ENCODE results near the gene PKMYT1. TPM values are rescaled to one million over a fixed set of nuclear protein-coding genes. Genes with fewer than 3 reads are reported as not detected.

Gene PKMYT1
- total and polyA plus RNA-seq, 2 experiments from 2014 or later = 90.9 to 100 TPM

DNA sequence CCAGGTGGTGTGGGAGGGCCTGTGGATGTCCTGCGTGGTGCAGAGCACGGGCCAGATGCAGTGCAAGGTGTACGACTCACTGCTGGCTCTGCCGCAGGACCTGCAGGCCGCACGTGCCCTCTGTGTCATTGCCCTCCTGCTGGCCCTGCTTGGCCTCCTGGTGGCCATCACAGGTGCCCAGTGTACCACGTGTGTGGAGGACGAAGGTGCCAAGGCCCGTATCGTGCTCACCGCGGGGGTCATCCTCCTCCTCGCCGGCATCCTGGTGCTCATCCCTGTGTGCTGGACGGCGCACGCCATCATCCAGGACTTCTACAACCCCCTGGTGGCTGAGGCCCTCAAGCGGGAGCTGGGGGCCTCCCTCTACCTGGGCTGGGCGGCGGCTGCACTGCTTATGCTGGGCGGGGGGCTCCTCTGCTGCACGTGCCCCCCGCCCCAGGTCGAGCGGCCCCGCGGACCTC, 33.3 kb upstream of the PKMYT1 start:
- Histone ChIP-seq H3K4me1 (ENCODE audit: insufficient read depth) (peaks cover 74% of the 10 kb centered on the region), H3K36me3 (ENCODE audit: insufficient read depth) (no peaks in the 10 kb centered on the region), H3K9me2 (ENCODE audit: insufficient read depth) (no peaks in the 10 kb centered on the region), H3K79me2 (replicated peaks; ENCODE audit: insufficient read depth) (peaks cover 24% of the 10 kb centered on the region), H4K20me1 (replicated peaks; ENCODE audit: insufficient read depth) (peaks cover 25% of the 10 kb centered on the region), H3K27ac (ENCODE audit: low read depth) (no peak overlapping the region), H3F3A (replicated peaks; ENCODE audit: low read depth) (peaks cover 55% of the 10 kb centered on the region), H3K4me2 (peak overlapping the region; percentile 88), H2AFZ (no peak overlapping the region), H3K4me3 (peak overlapping the region; percentile 68; the same call in 1 of the 2 replicates), H3K27me3 (ENCODE audit: insufficient read depth) (peaks cover 11% of the 10 kb centered on the region)
- Mint-ChIP-seq H3K4me1 (peaks cover 61% of the 10 kb centered on the region), H3K36me3 (ENCODE audit: low read depth) (peaks cover 34% of the 10 kb centered on the region), H3K27me3 (ENCODE audit: insufficient read depth, low read depth, poor library complexity) (peaks cover 54% of the 10 kb centered on the region), H3K27ac (no peak overlapping the region), H3K4me3 (peak overlapping the region; percentile 75), H3K9me3 (peaks cover 7% of the 10 kb centered on the region; the same call in 2 of the 3 replicates)
- peak; percentile 10 for ATAC-seq
- DNase-seq (ENCODE audit: low spot score) = peak; percentile 65
- TF ChIP-seq, protein P1, sequence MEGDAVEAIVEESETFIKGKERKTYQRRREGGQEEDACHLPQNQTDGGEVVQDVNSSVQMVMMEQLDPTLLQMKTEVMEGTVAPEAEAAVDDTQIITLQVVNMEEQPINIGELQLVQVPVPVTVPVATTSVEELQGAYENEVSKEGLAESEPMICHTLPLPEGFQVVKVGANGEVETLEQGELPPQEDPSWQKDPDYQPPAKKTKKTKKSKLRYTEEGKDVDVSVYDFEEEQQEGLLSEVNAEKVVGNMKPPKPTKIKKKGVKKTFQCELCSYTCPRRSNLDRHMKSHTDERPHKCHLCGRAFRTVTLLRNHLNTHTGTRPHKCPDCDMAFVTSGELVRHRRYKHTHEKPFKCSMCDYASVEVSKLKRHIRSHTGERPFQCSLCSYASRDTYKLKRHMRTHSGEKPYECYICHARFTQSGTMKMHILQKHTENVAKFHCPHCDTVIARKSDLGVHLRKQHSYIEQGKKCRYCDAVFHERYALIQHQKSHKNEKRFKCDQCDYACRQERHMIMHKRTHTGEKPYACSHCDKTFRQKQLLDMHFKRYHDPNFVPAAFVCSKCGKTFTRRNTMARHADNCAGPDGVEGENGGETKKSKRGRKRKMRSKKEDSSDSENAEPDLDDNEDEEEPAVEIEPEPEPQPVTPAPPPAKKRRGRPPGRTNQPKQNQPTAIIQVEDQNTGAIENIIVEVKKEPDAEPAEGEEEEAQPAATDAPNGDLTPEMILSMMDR (conservative IDR thresholded peaks at IDR 0.05; ENCODE audit: low read depth in 2 of 2) = peak; percentile 35 to 46
- TF ChIP-seq ETS1 (IDR thresholded peaks at IDR 0.05) (no peak), POLR2AphosphoS5 (IDR thresholded peaks at IDR 0.05; ENCODE audit: low read depth) (no peak)

DNA sequence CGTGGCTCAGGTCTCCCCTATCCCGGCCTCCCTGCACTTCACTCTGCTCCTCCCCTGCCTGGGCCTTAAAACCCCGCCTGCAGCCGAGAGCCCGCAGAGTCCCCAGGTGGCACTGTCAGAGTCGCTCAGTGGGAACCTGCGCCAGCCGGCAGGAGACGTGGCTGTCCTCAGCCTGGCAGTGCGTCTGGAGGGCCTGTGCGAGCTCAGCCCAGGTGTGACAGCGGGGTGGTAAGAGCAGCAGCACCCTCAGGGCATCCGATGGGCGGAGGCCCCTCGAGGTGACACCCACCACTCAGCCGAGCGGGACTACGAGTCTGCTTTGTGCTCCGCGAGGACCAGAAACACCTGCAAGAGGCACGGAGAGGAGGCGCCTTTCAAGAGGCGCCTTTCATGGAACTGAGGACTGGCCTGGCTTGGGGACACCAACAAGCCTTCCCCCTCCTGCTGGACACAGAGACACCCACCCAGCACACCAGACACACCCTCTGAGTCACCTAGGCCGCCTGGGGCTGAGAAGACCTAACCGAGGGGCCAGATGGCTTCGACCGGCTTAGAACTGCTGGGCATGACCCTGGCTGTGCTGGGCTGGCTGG, 32.7 kb upstream of the PKMYT1 start, which contains the start of gene CLDN9:
Gene CLDN9, plus strand, starts transcription at position 96 of the 593 bp plus-strand sequence. Its CDS starts 440 bp downstream, at position 536.
- Histone ChIP-seq H2AFZ (0 out of 2 replicates have a peak within 1 kb of the TSS, but pooled peaks have one; percentile 47), H3K27ac (ENCODE audit: low read depth) (no peak within 1 kb of the TSS), H3K4me3 (peak within 1 kb of the TSS; percentile 68), H3K36me3 (ENCODE audit: insufficient read depth) (no peaks in the 10 kb centered on the region), H3K9me2 (ENCODE audit: insufficient read depth) (no peaks in the 10 kb centered on the region), H3K4me2 (peak within 1 kb of the TSS; percentile 88), H4K20me1 (replicated peaks; ENCODE audit: insufficient read depth) (peaks cover 25% of the 10 kb centered on the region), H3K4me1 (ENCODE audit: insufficient read depth) (peaks cover 73% of the 10 kb centered on the region), H3F3A (replicated peaks; ENCODE audit: low read depth) (peaks cover 55% of the 10 kb centered on the region), H3K79me2 (replicated peaks; ENCODE audit: insufficient read depth) (peaks cover 23% of the 10 kb centered on the region), H3K27me3 (ENCODE audit: insufficient read depth) (peaks cover 11% of the 10 kb centered on the region)
- Mint-ChIP-seq H3K36me3 (ENCODE audit: low read depth) (peaks cover 34% of the 10 kb centered on the region), H3K4me1 (peaks cover 65% of the 10 kb centered on the region), H3K9me3 (peaks cover 7% of the 10 kb centered on the region; the same call in 2 of the 3 replicates), H3K4me3 (peak within 1 kb of the TSS; percentile 75), H3K27ac (peak within 1 kb of the TSS; percentile 62; the same call in 1 of the 2 replicates), H3K27me3 (ENCODE audit: insufficient read depth, low read depth, poor library complexity) (peaks cover 48% of the 10 kb centered on the region)
- TF ChIP-seq, protein P2, sequence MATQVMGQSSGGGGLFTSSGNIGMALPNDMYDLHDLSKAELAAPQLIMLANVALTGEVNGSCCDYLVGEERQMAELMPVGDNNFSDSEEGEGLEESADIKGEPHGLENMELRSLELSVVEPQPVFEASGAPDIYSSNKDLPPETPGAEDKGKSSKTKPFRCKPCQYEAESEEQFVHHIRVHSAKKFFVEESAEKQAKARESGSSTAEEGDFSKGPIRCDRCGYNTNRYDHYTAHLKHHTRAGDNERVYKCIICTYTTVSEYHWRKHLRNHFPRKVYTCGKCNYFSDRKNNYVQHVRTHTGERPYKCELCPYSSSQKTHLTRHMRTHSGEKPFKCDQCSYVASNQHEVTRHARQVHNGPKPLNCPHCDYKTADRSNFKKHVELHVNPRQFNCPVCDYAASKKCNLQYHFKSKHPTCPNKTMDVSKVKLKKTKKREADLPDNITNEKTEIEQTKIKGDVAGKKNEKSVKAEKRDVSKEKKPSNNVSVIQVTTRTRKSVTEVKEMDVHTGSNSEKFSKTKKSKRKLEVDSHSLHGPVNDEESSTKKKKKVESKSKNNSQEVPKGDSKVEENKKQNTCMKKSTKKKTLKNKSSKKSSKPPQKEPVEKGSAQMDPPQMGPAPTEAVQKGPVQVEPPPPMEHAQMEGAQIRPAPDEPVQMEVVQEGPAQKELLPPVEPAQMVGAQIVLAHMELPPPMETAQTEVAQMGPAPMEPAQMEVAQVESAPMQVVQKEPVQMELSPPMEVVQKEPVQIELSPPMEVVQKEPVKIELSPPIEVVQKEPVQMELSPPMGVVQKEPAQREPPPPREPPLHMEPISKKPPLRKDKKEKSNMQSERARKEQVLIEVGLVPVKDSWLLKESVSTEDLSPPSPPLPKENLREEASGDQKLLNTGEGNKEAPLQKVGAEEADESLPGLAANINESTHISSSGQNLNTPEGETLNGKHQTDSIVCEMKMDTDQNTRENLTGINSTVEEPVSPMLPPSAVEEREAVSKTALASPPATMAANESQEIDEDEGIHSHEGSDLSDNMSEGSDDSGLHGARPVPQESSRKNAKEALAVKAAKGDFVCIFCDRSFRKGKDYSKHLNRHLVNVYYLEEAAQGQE (IDR thresholded peaks at IDR 0.05; ENCODE audit: unreplicated experiment) = no peak
- DNase-seq (ENCODE audit: low spot score) = peak; percentile 75
- ATAC-seq = peak; percentile 10

Data from GM23338 (cell line).